IgD-negative memory B cell (primary cell): ENCODE data around the gene BSN. TPM values are rescaled to one million over a fixed set of nuclear protein-coding genes. Genes with fewer than 3 reads are reported as not detected.
A peak's percentile ranks its signal among the peaks of the same experiment; 100 is the strongest.
"Not testable (repeated sequence)": the region's sequence is repeated elsewhere in the genome, so short reads cannot be mapped to it uniquely, and the experiment has no call there.

ENCODE experiments used
- H3K27ac Mint-ChIP-seq, 3 donors: one replicate each; pipeline ENCODE4 v1.8.0; 2020 to 2022; ENCODE audit warnings: mild to moderate bottlenecking in 3 of 3, mixed read lengths in 3 of 3, moderate library complexity in 1 of 3
- H3K27me3 Mint-ChIP-seq: one replicate; pipeline ENCODE4 v1.8.0; 2021; ENCODE audit warnings: mixed read lengths
- H3K36me3 Mint-ChIP-seq: one replicate; pipeline ENCODE4 v1.8.0; 2020; ENCODE audit warnings: mild to moderate bottlenecking, mixed read lengths
- H3K4me1 Mint-ChIP-seq, 3 donors: one replicate each; pipeline ENCODE4 v1.8.0; 2020 to 2022; ENCODE audit warnings: mixed read lengths in 3 of 3, mild to moderate bottlenecking in 1 of 3
- H3K4me3 Mint-ChIP-seq, 4 donors: one replicate each; pipeline ENCODE4 v1.8.0; 2020 to 2022; ENCODE audit warnings: mild to moderate bottlenecking in 4 of 4, mixed read lengths in 4 of 4, moderate library complexity in 3 of 4
- H3K9me3 Mint-ChIP-seq, 3 donors: one replicate each; pipeline ENCODE4 v1.8.0; 2020 to 2021; ENCODE audit warnings: mixed read lengths in 3 of 3, mild to moderate bottlenecking in 1 of 3
- polyA plus RNA-seq: library from polyadenylated mRNA; unstranded; fragments of 300-500 nt; fragmentation: Illumina TruSeq; gene quantifications from one replicate; pipeline ENCODE4 v1.2.3, GENCODE V29; 2021

The BSN gene
- polyA plus RNA-seq, 1 donor from 2014 or later, result 0.05 TPM

- peak overlapping the region in 3 of 4 donors; percentile 65 to 77 (median 66) for H3K4me3 Mint-ChIP-seq
- peaks cover 13 to 19% (median 15%) of the 10 kb centered on the region in 3 donors for H3K4me1 Mint-ChIP-seq
- H3K27me3 Mint-ChIP-seq, result no peaks in the 10 kb centered on the region
- peak overlapping the region in 2 of 3 donors; percentile 59 to 90 for H3K27ac Mint-ChIP-seq
- H3K9me3 Mint-ChIP-seq, result peaks cover 0 to 1% (median 0%) of the 10 kb centered on the region in 3 donors
- H3K36me3 Mint-ChIP-seq, result peaks cover 3% of the 10 kb centered on the region
Observed at GRCh38 chr3:49671291-49672288, 117.3 kb downstream of the BSN start.

- Mint-ChIP-seq H3K4me3 (peak overlapping the region; percentile 93 to 97 (median 94)), H3K9me3 (peaks cover 0 to 1% (median 0%) of the 10 kb centered on the region in 3 donors), H3K27ac (peak overlapping the region; percentile 93 to 98 (median 96)), H3K36me3 (peaks cover 3% of the 10 kb centered on the region), H3K27me3 (no peaks in the 10 kb centered on the region), H3K4me1 (peaks cover 13 to 19% (median 16%) of the 10 kb centered on the region in 3 donors)
Observed at GRCh38 chr3:49673121-49673714, 118.9 kb downstream of the BSN start.

- Mint-ChIP-seq H3K36me3 (peaks cover 3% of the 10 kb centered on the region), H3K9me3 (peaks cover 0 to 1% (median 0%) of the 10 kb centered on the region in 3 donors), H3K4me1 (peaks cover 13 to 19% (median 17%) of the 10 kb centered on the region in 3 donors), H3K27me3 (no peaks in the 10 kb centered on the region), H3K27ac (peak within 1 kb of the TSS; percentile 93 to 98 (median 96)), H3K4me3 (peak within 1 kb of the TSS; percentile 93 to 97 (median 94))
Observed at GRCh38 chr3:49673715-49674496, 119.6 kb downstream of the BSN start, which contains the start of gene APEH. Gene APEH (plus strand): TSS chr3:49674351. CDS start chr3:49674402, 51 bp downstream.

- peaks cover 0 to 1% (median 0%) of the 10 kb centered on the region in 3 donors for H3K9me3 Mint-ChIP-seq
- H3K4me3 Mint-ChIP-seq, result peak overlapping the region; percentile 93 to 97 (median 94)
- H3K36me3 Mint-ChIP-seq, result peaks cover 3% of the 10 kb centered on the region
- H3K27me3 Mint-ChIP-seq, result no peaks in the 10 kb centered on the region
- peak overlapping the region in 2 of 3 donors; percentile 19 to 93 for H3K27ac Mint-ChIP-seq
- peaks cover 13 to 19% (median 17%) of the 10 kb centered on the region in 3 donors for H3K4me1 Mint-ChIP-seq
Observed at GRCh38 chr3:49674497-49674983, 120.3 kb downstream of the BSN start.

GRCh38 chr3:49675912-49676311, 121.6 kb downstream of the BSN start:
- H3K36me3 Mint-ChIP-seq, result peaks cover 3% of the 10 kb centered on the region
- peak overlapping the region in 1 of 4 donors; percentile 93 for H3K4me3 Mint-ChIP-seq
- H3K27me3 Mint-ChIP-seq, result no peaks in the 10 kb centered on the region
- peak overlapping the region in 2 of 3 donors; percentile 43 to 93 for H3K27ac Mint-ChIP-seq
- peaks cover 0 to 1% (median 0%) of the 10 kb centered on the region in 3 donors for H3K9me3 Mint-ChIP-seq
- peaks cover 13 to 19% (median 17%) of the 10 kb centered on the region in 3 donors for H3K4me1 Mint-ChIP-seq

- Mint-ChIP-seq H3K4me1 (peaks cover 0 to 4% (median 2%) of the 10 kb centered on the region in 3 donors), H3K27me3 (peaks cover 3% of the 10 kb centered on the region), H3K9me3 (no peaks in the 10 kb centered on the region), H3K4me3 (no peak overlapping the region), H3K27ac (no peak overlapping the region), H3K36me3 (peaks cover 2% of the 10 kb centered on the region)
Observed at GRCh38 chr3:49680493-49681231, 126.4 kb downstream of the BSN start.

GRCh38 chr3:49681232-49681522, 126.9 kb downstream of the BSN start:
- H3K36me3 Mint-ChIP-seq, result no peaks in the 10 kb centered on the region

GRCh38 chr3:49681543-49681942, 127.3 kb downstream of the BSN start:
- no peak overlapping the region for H3K27ac Mint-ChIP-seq
- peaks cover 3% of the 10 kb centered on the region for H3K27me3 Mint-ChIP-seq
- H3K36me3 Mint-ChIP-seq, result no peaks in the 10 kb centered on the region
- H3K4me1 Mint-ChIP-seq, result peaks cover 0 to 2% (median 1%) of the 10 kb centered on the region in 3 donors
- no peaks in the 10 kb centered on the region for H3K9me3 Mint-ChIP-seq
- H3K4me3 Mint-ChIP-seq, result no peak overlapping the region

More at GRCh38 chr3:49681232-49681522, 126.9 kb downstream of the BSN start:
- peaks cover 0 to 2% (median under 1%) of the 10 kb centered on the region in 3 donors for H3K4me1 Mint-ChIP-seq
- peaks cover 3% of the 10 kb centered on the region for H3K27me3 Mint-ChIP-seq
- no peak overlapping the region for H3K4me3 Mint-ChIP-seq
- no peak overlapping the region for H3K27ac Mint-ChIP-seq
- H3K9me3 Mint-ChIP-seq, result no peaks in the 10 kb centered on the region

GRCh38 chr3:49683162-49683561, 128.9 kb downstream of the BSN start:
- no peak overlapping the region for H3K4me3 Mint-ChIP-seq
- H3K36me3 Mint-ChIP-seq, result no peaks in the 10 kb centered on the region
- no peak overlapping the region for H3K27ac Mint-ChIP-seq
- peaks cover 8% of the 10 kb centered on the region for H3K27me3 Mint-ChIP-seq
- H3K9me3 Mint-ChIP-seq, result no peaks in the 10 kb centered on the region
- H3K4me1 Mint-ChIP-seq, result peaks cover 0 to 1% (median 1%) of the 10 kb centered on the region in 3 donors

GRCh38 chr3:49684453-49684852, 130.2 kb downstream of the BSN start:
- peak overlapping the region in 1 of 3 donors; percentile 23 for H3K27ac Mint-ChIP-seq

GRCh38 chr3:49685103-49685502, 130.8 kb downstream of the BSN start:
- not testable (repeated sequence) for H3K36me3 Mint-ChIP-seq, H3K27me3 Mint-ChIP-seq, H3K27ac Mint-ChIP-seq, H3K9me3 Mint-ChIP-seq
- Mint-ChIP-seq H3K4me1 (peaks cover under 1 to 14% (median 8%) of the 10 kb centered on the region in 3 donors), H3K4me3 (peak overlapping the region in 1 of 4 donors; percentile 38)

More at GRCh38 chr3:49684453-49684852, 130.2 kb downstream of the BSN start:
- H3K27me3 Mint-ChIP-seq, H3K9me3 Mint-ChIP-seq, H3K36me3 Mint-ChIP-seq, H3K4me1 Mint-ChIP-seq: not testable (repeated sequence)
- H3K4me3 Mint-ChIP-seq, result peak overlapping the region in 1 of 4 donors; percentile 38

- Mint-ChIP-seq H3K4me1 (peaks cover 8 to 17% (median 10%) of the 10 kb centered on the region in 3 donors), H3K4me3 (peak overlapping the region in 1 of 4 donors; percentile 52)
- not testable (repeated sequence) for H3K9me3 Mint-ChIP-seq, H3K36me3 Mint-ChIP-seq, H3K27ac Mint-ChIP-seq, H3K27me3 Mint-ChIP-seq
Observed at GRCh38 chr3:49685846-49686245, 131.6 kb downstream of the BSN start.

GRCh38 chr3:49686346-49686745, 132.1 kb downstream of the BSN start:
- Mint-ChIP-seq H3K4me3 (peak overlapping the region in 3 of 4 donors; percentile 71 to 83 (median 78)), H3K4me1 (peaks cover 9 to 17% (median 13%) of the 10 kb centered on the region in 3 donors), H3K27ac (peak overlapping the region in 2 of 3 donors; percentile 13 to 88)
- not testable (repeated sequence) for H3K27me3 Mint-ChIP-seq, H3K36me3 Mint-ChIP-seq, H3K9me3 Mint-ChIP-seq
